ENCODE measurements around the gene TPBGL.

GRCh38 chr11:75223954-75224643, 16.5 kb upstream of the TPBGL start:
- no peak for TF ChIP-seq POLR2A (IDR thresholded peaks at IDR 0.05)
- TF ChIP-seq CTCF (IDR thresholded peaks at IDR 0.05 in 4 of 5, conservative IDR thresholded peaks at IDR 0.05 in 1 of 5), result no peak
